Astrocyte of the cerebellum (primary cell): ENCODE data around the gene DOCK2.
A peak's percentile ranks its signal among the peaks of the same experiment; 100 is the strongest.
"Not testable (repeated sequence)": the region's sequence is repeated elsewhere in the genome, so short reads cannot be mapped to it uniquely, and the experiment has no call there.

Experiments used
- DNase-seq: peaks from one replicate; pipeline ENCODE4 v3.0.0-alpha.2; 2011; ENCODE audit warnings: low read depth
- H3K4me3 ChIP-seq: 2 replicates; pipeline ENCODE4 v1.5.1; 2011; ENCODE audit warnings: mild to moderate bottlenecking, low read depth, low read length, moderate library complexity
- in situ Hi-C: cut with HindIII; loops from 2 replicates; pipeline ENCODE4 v1.10.0; 2017; ENCODE audit warnings: low sequenced_read_pairs
- TF ChIP-seq, protein P1 (sequence below): IDR thresholded peaks from 2 replicates; pipeline ENCODE4 v1.5.1; 2012; ENCODE audit warnings: low read length, low read depth, moderate library complexity, mild to moderate bottlenecking; ENCODE audit errors: missing control alignments

DOCK2 gene

DNA sequence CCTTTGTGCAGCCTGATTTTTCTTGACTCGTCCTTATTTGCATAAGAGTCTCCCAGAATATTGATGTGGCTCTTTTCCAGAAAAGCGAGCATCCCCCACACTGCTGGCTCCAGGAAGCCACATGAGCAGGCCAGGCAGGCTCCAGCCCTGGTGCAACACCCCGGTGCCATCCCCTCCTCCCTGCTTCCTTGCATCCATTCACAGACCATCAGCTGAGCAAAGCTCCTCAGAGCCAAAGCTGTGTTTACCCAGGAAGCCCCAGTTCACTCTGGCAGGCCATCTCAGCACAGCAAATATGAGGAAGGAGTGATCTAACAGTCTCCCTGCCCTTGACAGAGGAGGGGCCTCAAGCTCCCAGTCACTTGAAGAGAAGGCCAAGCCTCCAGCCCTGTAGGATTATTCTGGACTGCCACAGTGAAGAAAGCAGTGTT is 308.8 kb downstream of the DOCK2 start:
- in situ Hi-C loops = no loop called here
- TF ChIP-seq, protein P1, sequence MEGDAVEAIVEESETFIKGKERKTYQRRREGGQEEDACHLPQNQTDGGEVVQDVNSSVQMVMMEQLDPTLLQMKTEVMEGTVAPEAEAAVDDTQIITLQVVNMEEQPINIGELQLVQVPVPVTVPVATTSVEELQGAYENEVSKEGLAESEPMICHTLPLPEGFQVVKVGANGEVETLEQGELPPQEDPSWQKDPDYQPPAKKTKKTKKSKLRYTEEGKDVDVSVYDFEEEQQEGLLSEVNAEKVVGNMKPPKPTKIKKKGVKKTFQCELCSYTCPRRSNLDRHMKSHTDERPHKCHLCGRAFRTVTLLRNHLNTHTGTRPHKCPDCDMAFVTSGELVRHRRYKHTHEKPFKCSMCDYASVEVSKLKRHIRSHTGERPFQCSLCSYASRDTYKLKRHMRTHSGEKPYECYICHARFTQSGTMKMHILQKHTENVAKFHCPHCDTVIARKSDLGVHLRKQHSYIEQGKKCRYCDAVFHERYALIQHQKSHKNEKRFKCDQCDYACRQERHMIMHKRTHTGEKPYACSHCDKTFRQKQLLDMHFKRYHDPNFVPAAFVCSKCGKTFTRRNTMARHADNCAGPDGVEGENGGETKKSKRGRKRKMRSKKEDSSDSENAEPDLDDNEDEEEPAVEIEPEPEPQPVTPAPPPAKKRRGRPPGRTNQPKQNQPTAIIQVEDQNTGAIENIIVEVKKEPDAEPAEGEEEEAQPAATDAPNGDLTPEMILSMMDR = no peak
- peak; percentile 46 for DNase-seq
- no peak overlapping the region for H3K4me3 ChIP-seq

DNA sequence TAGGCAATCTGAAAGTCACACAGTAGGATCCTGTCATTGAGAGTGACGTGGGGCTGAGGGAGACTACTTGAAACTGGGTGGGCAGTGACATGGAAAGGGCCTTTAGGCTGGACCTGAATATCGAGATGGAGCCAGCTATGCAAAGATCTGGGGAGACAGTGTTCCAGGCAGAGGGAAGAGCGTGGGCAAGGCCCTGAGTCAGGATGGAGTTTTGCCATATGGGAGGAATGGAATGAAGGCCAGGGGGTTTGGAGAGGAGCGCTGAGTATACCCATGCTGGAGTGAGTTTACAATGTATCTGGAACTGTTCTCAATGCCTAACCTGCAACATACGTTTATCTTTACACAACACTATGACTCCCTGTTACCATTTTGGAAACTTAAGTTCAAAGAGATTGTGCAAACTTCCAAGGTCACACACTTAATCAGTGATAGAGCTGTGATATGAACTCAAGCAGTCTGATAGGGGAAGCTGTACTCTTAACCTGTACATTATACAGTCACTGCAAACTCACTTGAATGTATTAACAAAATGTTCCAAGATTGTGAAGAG is 309.7 kb downstream of the DOCK2 start:
- H3K4me3 ChIP-seq = no peak overlapping the region
- TF ChIP-seq, protein P1 = no peak
- in situ Hi-C loops = no loop called here
- DNase-seq = no peak

DNA sequence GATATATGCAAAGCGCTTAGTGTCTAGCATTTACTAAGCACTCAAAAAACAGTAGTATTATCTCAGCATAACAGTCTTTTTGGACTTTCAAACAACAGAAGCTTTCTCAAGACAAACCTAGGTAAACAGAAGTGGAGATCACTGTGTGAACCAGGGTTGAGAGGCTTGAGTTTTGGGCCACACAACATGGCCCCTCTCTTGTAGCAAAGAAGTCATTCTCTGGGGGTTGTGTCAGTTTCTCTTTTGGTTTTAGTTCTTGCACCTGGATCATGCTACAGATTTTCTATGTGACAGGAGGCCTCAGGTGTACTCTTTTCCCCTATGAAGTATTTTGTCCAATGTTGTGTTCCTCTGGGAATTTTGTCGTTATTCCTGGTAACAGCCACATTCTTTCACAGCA is 313.3 kb downstream of the DOCK2 start:
- DNase-seq = no peak
- in situ Hi-C loops = no loop called here
- no peak overlapping the region for H3K4me3 ChIP-seq
- TF ChIP-seq, protein P1 = no peak

DNA sequence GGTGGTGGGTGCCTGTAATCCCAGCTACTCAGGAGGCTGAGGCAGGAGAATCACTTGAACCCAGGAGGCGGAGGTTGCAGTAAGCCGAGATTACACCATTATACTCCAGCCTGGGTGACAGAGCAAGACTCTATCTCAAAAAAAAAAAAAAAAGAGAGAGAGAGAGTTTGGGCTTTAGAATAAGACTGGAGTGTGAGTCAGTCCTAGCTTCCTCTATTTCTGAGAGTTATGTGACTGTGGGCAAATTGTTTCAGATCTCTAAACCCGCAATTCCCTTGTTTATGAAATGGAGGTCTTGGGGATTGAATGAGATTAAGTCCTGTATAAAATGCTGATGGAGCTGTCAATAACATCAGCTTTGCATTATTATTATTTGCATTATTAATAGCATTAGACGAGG is 316.1 kb downstream of the DOCK2 start:
- DNase-seq, in situ Hi-C loops, H3K4me3 ChIP-seq: not testable (repeated sequence)

DNA sequence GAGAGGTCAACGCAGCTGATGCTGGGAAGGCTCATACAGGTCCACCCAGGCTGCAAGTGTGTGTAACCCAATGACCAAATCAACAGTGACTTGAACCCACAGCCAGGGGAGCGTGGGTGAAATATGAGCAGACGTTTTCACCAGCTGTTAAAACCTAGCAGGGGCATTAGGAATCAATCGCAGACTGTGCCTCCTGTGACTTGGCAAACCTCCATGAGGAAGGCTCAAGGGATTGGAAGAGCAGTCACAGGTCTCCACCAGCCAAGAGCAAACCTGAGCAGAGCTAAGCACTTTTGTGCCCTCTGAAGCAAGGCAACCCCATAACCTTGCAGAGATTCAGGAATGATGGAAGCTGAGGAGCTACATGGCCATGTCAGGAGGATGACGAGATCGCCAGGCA is 317.7 kb downstream of the DOCK2 start:
- H3K4me3 ChIP-seq = no peak overlapping the region
- DNase-seq = no peak
- TF ChIP-seq, protein P1 = no peak
- in situ Hi-C loops = no loop called here

DNA sequence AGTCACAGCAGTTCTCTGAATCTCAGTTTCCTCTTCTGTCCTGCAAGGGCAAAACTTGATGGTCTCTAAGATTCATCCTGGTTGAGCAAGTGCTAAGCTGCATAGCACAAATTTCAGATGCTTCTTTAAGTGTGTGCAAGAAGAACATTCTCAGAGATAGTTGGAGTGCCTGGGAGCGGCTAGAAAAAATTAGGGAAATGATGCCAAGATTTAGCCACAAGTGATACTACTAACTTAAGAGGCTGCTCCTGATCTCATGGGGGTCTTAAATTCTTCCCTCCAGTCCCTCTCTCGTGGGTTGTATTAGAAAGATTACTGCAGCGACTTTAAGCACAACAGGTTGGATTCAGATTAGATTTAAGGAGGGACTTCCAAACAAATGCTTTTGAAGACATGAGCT is 319.1 kb downstream of the DOCK2 start:
- in situ Hi-C loops = no loop called here
- DNase-seq = no peak
- TF ChIP-seq, protein P1 = no peak
- H3K4me3 ChIP-seq = no peak overlapping the region

DNA sequence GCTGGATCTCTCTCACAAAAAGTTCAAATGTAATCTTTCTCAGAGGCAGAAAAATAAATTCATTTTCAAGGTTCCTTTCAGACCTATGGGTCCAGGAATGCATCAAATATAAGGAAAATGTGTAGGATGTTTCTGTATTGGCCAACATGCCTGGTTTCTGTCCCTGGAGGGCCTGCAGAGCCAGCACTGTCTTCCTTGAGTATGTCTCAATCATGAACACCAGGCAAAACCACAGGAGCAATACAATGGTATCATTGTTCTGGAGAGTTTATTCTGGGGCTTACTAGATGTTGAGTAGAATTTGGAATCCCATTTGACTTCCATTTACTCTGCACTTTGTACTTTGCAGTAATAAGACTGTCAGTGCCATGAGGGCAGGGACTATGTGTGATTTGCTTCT is 319.7 kb downstream of the DOCK2 start:
- TF ChIP-seq, protein P1 = no peak
- no peak for DNase-seq
- in situ Hi-C loops = no loop called here
- H3K4me3 ChIP-seq = no peak overlapping the region
